OCI-LY1 (cell line): ENCODE results near the gene COG7.

Source experiments
- H2AFZ ChIP-seq: fragments of 200-600 bp; sonication (generic), shearing (Covaris generic); 2 replicates; pipeline ENCODE4 v1.6.0; 2014; ENCODE audit warnings: antibody characterized with exemption, mild to moderate bottlenecking, low read length
- H3F3A ChIP-seq: fragments of 200-600 bp; sonication (generic), shearing (Covaris generic); 2 replicates; pipeline ENCODE4 v1.6.0; 2014; ENCODE audit warnings: mild to moderate bottlenecking, antibody characterized with exemption, low read length, moderate library complexity; ENCODE audit not compliant: insufficient read depth
- H3K27ac ChIP-seq: fragments of 200-600 bp; sonication (generic); 2 replicates; pipeline ENCODE4 v1.5.1; 2014; ENCODE audit warnings: low read length, mixed run types, mild to moderate bottlenecking, low read depth; ENCODE audit not compliant: poor library complexity, severe bottlenecking
- H3K27me3 ChIP-seq: fragments of 200-600 bp; sonication (generic); 2 replicates; pipeline ENCODE4 v1.6.0; 2014; ENCODE audit warnings: antibody characterized with exemption, mild to moderate bottlenecking, low read length, moderate library complexity; ENCODE audit not compliant: insufficient read depth
- H3K36me3 ChIP-seq: fragments of 200-600 bp; sonication (generic); 2 replicates; pipeline ENCODE4 v1.6.1; 2014; ENCODE audit warnings: mild to moderate bottlenecking, antibody characterized with exemption, low read length, moderate library complexity, mixed read lengths; ENCODE audit not compliant: insufficient read depth
- H3K4me1 ChIP-seq: fragments of 200-600 bp; sonication (generic); 2 replicates; pipeline ENCODE4 v1.5.1; 2014; ENCODE audit warnings: mild to moderate bottlenecking, low read length, moderate library complexity; ENCODE audit not compliant: insufficient read depth, severe bottlenecking
- H3K4me2 ChIP-seq: fragments of 200-600 bp; sonication (generic), shearing (Covaris generic); 2 replicates; pipeline ENCODE4 v1.6.1; 2014; ENCODE audit warnings: low read length
- H3K4me3 ChIP-seq: fragments of 200-600 bp; sonication (generic); 2 replicates; pipeline ENCODE4 v1.5.1; 2014; ENCODE audit warnings: low read length, low read depth, mild to moderate bottlenecking, mixed read lengths; ENCODE audit not compliant: poor library complexity, severe bottlenecking
- H3K79me2 ChIP-seq: fragments of 200-600 bp; shearing (Covaris generic); 2 replicates; pipeline ENCODE4 v1.6.1; 2016; ENCODE audit warnings: mixed run types, low read length, mixed read lengths; ENCODE audit not compliant: insufficient read depth
- H3K9ac ChIP-seq: fragments of 200-600 bp; sonication (generic), shearing (Covaris generic); 2 replicates; pipeline ENCODE4 v1.6.1; 2014; ENCODE audit warnings: mild to moderate bottlenecking, low read length, mixed read lengths
- H3K9me2 ChIP-seq: fragments of 200-600 bp; sonication (generic), shearing (Covaris generic); 2 replicates; pipeline ENCODE4 v1.6.1; 2014; ENCODE audit warnings: low read depth, mild to moderate bottlenecking, low read length, mixed read lengths
- H3K9me3 ChIP-seq: fragments of 200-600 bp; shearing (Covaris generic); 2 replicates; pipeline ENCODE4 v1.6.1; 2014; ENCODE audit warnings: low read length, mixed read lengths
- H4K20me1 ChIP-seq: fragments of 200-600 bp; sonication (generic), shearing (Covaris generic); 2 replicates; pipeline ENCODE4 v1.6.0; 2016; ENCODE audit warnings: mild to moderate bottlenecking, low read length; ENCODE audit not compliant: insufficient read depth
- CTCF ChIP-seq: fragments of 200-600 bp; sonication (generic), shearing (Covaris generic); IDR thresholded peaks from 2 replicates; pipeline ENCODE4 v1.5.1; 2017; ENCODE audit warnings: mild to moderate bottlenecking, antibody characterized with exemption, low read length, moderate library complexity, mixed read lengths
- EZH2 ChIP-seq: fragments of 200-600 bp; sonication (generic), shearing (Covaris generic); IDR thresholded peaks from 2 replicates; pipeline ENCODE4 v1.8.0; 2017; ENCODE audit warnings: borderline replicate concordance, mixed run types, mild to moderate bottlenecking, antibody characterized with exemption, low read length, moderate library complexity, mixed read lengths

COG7 gene

GRCh38 chr16:23378921-23379320 lies 74.1 kb downstream of the COG7 start:
- Histone ChIP-seq H3K36me3 (no peaks in the 10 kb centered on the region), H4K20me1 (no peaks in the 10 kb centered on the region), H3K4me1 (no peaks in the 10 kb centered on the region), H3F3A (no peaks in the 10 kb centered on the region), H3K9me3 (no peaks in the 10 kb centered on the region), H3K4me2 (no peak overlapping the region), H3K4me3 (no peak overlapping the region), H3K9me2 (no peaks in the 10 kb centered on the region), H3K79me2 (no peaks in the 10 kb centered on the region), H2AFZ (no peak overlapping the region), H3K27me3 (no peaks in the 10 kb centered on the region), H3K27ac (no peak overlapping the region), H3K9ac (no peak overlapping the region)
- no peak for TF ChIP-seq EZH2
- no peak for TF ChIP-seq CTCF

- no peaks in the 10 kb centered on the region for H3K79me2 ChIP-seq
- no peaks in the 10 kb centered on the region for H3K4me1 ChIP-seq
- no peaks in the 10 kb centered on the region for H3K9me3 ChIP-seq
- H3F3A ChIP-seq, result no peaks in the 10 kb centered on the region
- TF ChIP-seq CTCF (no peak), EZH2 (no peak)
- no peak overlapping the region for H3K4me2 ChIP-seq
- H3K27ac ChIP-seq, result no peak overlapping the region
- H2AFZ ChIP-seq, result no peak overlapping the region
- H3K4me3 ChIP-seq, result no peak overlapping the region
- H3K27me3 ChIP-seq, result no peaks in the 10 kb centered on the region
- H3K9ac ChIP-seq, result no peak overlapping the region
- H3K9me2 ChIP-seq, result no peaks in the 10 kb centered on the region
- H4K20me1 ChIP-seq, result no peaks in the 10 kb centered on the region
- no peaks in the 10 kb centered on the region for H3K36me3 ChIP-seq
Measured at GRCh38 chr16:23378256-23378655, 74.7 kb downstream of the COG7 start.

- H2AFZ ChIP-seq, result no peak overlapping the region
- no peaks in the 10 kb centered on the region for H3K27me3 ChIP-seq
- no peak overlapping the region for H3K27ac ChIP-seq
Measured at GRCh38 chr16:23377071-23377931, 75.7 kb downstream of the COG7 start.

More at GRCh38 chr16:23377071-23377931, 75.7 kb downstream of the COG7 start:
- no peaks in the 10 kb centered on the region for H3K79me2 ChIP-seq
- H3K9ac ChIP-seq, result no peak overlapping the region
- H3F3A ChIP-seq, result no peaks in the 10 kb centered on the region
- no peak overlapping the region for H3K4me2 ChIP-seq
- H3K4me1 ChIP-seq, result no peaks in the 10 kb centered on the region
- TF ChIP-seq CTCF (no peak), EZH2 (no peak)
- no peak overlapping the region for H3K4me3 ChIP-seq
- H3K9me2 ChIP-seq, result no peaks in the 10 kb centered on the region
- H3K9me3 ChIP-seq, result no peaks in the 10 kb centered on the region
- no peaks in the 10 kb centered on the region for H4K20me1 ChIP-seq
- H3K36me3 ChIP-seq, result no peaks in the 10 kb centered on the region
